GM19452 (cell line): ENCODE data around the gene DACH1.

Experiments used
- ATAC-seq: cut with Tn5 transposase; IDR thresholded peaks from one replicate; pipeline ENCODE4 v1.9.1; 2021; ENCODE audit not compliant: unreplicated experiment

The DACH1 gene

DNA sequence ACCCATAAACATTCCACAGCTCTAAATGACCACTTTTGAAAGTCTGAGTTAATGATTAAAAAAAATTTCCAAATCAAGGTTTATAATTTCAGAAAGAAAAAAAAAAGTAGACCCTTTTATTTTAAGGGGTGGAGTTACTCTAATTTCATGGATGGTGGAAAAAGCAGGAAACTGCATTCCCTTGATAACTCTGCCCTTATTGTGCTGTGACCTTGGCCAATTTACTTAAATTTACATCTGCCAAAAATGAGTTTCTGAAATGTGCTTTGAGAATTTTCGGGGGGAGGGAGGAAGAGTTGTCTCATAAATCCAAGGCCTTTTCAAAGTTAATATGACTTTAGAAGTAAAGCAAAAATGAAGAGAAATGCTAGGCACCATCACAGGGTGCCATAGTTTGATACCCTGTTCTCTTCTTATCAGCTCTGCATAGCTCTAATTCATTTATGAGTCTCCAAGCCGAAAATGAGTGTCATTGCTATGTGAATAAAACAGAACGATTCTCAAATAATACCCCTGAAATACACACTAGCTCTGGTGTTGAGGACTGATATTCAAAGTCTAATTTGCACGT is 367.0 kb downstream of the DACH1 start:
- ATAC-seq, result no peak

- ATAC-seq, result no peak
These were observed 367.8 kb downstream of the DACH1 start for GRCh38 chr13:71499235-71499634.

GRCh38 chr13:71493189-71493588 is 373.8 kb downstream of the DACH1 start:
- ATAC-seq, result no peak

DNA sequence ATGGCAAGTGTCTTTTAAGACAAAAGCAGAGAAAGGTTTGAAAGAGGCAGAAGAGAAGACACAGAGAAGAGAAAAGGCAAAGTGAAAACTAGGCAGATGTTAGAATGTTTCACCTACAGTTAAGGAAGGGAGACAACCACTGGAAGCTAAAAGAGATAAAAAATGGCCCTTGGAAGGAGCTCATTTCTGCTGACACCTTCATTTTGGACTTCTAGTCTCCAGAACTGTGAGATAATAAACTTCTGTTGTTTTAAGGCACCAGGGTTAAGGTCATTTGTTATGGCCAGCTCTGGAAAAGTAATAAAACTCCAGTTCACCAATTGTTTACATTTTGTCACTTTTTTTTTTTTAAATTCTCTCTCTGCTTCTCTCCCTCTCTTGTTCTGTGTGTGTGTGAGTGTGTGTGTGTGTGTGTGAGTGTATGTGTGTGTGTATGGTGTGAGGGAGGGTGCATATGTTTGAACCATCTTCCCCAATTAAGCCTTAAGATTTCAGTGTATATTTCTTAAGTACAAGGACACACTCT is 374.6 kb downstream of the DACH1 start:
- no peak for ATAC-seq

DNA sequence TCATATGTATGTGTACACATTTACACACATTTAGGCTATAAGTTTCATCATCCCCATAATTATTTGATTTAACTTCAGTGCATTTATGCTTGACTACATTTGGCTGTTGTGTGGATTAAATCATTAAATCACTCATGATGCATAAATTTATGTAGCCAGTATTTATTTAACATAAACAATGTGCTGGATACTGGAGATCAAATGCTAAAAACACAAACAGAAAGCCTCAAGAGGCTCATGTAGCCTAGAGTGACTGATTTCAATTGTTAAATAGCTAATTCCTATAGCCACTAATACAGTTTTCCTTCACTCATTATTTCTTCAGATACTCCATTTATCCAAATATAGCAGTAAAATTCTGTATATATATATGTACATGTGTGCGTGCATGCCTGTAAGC is 376.0 kb downstream of the DACH1 start:
- no peak for ATAC-seq

GRCh38 chr13:71489041-71489440 is 378.0 kb downstream of the DACH1 start:
- ATAC-seq, result no peak

GRCh38 chr13:71488201-71488600 is 378.8 kb downstream of the DACH1 start:
- ATAC-seq, result no peak

DNA sequence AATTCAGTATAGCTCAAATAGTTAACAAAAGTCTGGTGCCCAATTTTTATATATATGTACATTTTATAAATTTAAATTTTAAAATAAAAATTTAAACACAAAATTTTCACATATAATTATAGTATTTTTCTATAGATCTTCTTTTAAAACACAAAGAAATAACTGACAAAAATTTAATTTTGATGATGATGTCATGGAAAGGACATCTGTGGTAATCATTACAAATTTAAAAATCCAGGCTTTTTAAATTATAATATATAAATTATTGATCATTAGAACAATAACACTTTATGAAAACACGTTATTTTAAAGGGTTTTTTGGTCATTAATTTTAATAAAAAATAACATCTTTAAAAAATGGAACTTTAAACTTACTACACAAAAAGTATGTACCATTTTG is 381.1 kb downstream of the DACH1 start:
- no peak for ATAC-seq

DNA sequence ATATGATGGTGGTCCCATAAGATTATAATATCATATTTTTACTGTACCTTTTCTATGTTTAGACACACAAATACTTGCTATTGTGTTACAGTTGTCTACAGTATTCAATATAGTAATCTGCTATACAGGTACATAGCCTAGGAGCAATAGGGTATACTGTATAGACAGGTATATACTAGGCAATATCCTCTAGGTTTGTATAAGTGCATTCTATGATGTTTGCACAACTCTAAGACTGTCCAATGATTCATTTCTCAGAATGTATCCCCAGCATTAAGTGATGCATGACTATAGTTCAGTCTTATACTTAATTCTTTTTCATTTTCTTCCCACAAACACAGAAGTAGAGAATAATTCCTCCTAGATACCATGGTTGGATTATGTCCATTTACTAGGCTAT is 383.3 kb downstream of the DACH1 start:
- ATAC-seq, result no peak

GRCh38 chr13:71481501-71481900 is 385.5 kb downstream of the DACH1 start:
- ATAC-seq, result no peak

DNA sequence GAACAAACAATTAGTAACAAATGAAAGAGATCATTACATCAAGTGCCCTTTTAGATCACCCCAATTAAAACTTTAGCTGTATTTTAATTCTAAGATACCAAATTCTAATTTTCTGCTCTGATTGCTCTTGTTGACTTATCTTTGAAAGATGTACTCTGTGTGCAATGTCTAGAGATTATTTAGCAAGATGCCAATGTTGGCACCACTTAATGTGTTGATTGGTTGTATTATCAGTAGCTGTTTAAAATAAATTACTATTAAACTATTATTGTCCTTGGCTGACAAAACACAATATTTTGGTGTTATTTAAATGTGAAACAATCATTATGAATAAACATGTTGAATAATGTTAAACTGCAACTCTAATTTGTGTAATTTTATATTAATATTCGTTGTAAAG is 386.0 kb downstream of the DACH1 start:
- ATAC-seq, result no peak

- ATAC-seq, result no peak
These were observed 389.3 kb downstream of the DACH1 start for GRCh38 chr13:71477735-71478134.

DNA sequence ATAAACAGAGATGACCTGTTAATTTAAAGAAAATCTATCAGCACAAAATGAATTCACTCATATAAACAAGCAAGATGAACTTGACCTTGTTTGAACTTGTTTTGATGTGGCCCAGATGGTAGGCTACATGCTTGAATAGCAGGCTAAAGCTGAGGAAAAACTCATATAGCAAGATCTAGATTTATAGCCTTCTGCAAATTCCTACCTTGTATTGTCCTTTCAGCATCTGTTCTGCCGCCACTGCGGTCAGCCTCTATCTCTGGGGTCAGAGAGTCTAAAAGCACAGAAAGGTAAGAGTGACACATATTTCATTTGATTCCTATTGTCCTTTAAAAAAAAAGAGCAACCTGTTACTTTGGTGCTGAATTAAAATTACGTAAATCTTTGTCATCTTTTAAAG is 392.1 kb downstream of the DACH1 start:
- no peak for ATAC-seq

DNA sequence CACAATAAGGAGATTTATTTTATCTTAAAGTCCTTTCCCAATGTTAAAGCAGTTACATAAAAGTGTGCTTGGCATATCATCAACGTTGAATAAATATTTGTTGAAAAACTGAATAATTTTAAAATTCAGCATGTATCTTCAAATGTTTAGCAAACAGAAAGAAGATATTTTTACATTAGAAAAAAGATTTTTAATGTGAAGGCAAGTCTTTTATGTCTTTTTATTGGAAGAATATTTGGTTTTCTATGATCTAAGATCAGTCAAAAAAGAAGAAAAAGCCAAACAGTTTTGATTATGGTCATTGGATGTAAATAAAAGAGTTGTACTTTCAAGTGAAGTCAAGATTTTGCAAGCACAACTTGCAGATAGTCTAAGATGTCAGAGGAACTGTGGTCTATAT is 397.4 kb downstream of the DACH1 start:
- ATAC-seq, result no peak

DNA sequence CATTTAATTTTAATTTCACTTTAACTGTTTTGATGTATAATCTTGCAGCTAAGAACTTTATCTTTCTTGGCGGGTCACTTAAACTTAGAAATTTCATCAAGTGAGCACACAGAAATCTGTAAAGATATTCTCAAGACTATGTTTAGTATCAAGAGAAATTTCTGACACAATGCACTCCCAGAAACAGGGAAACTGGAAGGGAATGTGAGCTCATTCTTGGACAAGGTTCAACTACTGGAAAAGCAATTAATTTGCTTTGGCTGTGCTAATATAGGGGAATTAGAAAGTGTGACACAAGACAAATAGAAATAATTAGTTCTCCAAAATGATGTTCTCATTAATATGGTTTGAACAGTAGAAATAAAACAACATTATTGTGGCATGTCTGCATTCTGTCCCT is 402.3 kb downstream of the DACH1 start:
- no peak for ATAC-seq

GRCh38 chr13:71461892-71462291 is 405.1 kb downstream of the DACH1 start:
- ATAC-seq, result no peak

DNA sequence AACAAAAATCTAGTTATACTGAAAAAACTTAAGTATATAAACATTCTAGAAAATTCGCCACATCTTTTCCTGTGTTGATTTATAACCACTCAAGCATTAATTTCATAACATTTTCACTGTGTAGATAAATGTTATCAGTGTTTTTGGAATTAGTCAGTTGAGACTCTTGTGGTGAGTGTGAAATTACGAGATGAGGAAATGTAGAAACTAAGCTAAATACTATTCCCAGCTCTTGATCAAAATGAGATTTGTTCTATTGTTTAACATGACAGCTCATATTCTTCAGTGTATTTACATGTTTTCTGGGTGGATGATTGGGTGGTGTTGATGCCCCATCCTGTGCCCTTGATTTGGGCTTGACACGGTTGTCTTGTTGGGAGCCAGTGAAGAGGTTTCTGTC is 406.8 kb downstream of the DACH1 start:
- no peak for ATAC-seq

DNA sequence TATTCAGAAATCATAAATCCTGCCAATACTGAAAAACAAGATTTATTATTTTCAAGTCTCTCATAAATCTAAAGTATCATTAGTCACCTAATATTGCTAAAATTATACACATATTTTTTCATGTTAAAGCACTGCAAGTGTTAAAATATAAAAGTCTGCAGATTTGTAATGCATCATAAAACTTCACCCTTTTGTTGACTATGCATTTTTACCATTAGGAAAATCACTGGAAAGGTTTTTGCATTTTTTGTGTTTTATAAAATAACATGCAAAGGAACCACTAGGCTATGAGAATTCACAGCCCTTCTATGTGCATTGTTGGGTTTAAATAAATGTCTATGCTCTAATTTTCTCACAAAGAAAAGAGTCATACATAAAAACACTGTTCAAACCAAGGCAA is 407.3 kb downstream of the DACH1 start:
- ATAC-seq, result no peak

- ATAC-seq, result no peak
These were observed 409.4 kb downstream of the DACH1 start for GRCh38 chr13:71457645-71458044.

- ATAC-seq, result no peak
These were observed 410.9 kb downstream of the DACH1 start for GRCh38 chr13:71456136-71456535.

GRCh38 chr13:71454509-71454908 is 412.5 kb downstream of the DACH1 start:
- no peak for ATAC-seq

GRCh38 chr13:71448080-71448630 is 418.8 kb downstream of the DACH1 start:
- no peak for ATAC-seq

DNA sequence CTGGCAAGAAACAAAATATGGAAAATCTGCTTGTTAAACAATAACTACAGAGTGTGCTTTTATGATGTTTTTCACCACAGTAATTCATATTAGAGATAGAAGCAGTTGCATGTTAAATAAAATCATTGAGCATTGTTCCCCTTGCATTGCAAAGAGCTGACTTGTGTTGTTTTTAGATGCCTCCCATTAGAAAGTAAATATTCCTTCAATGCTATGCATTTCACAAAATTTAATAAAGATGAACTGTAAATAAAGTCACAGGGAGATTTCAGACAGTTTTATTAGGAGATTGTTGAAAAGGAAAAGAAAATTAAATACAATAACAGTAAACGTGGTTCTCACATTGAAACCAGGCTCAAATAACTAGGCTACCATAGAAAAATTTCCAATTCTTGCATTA is 429.3 kb downstream of the DACH1 start:
- ATAC-seq, result no peak
